Activated naive CD8-positive, alpha-beta T cell treated with anti-CD3 and anti-CD28 coated beads, Interleukin-2, amount 50 U/mL, for 16 hours (primary cell): ENCODE data around the gene LTV1.

Experiments
- DNase-seq: peaks from one replicate; pipeline ENCODE4 v3.0.0-alpha.2; 2020; ENCODE audit warnings: low read depth, low spot score

LTV1 gene

GRCh38 chr6:143894655-143895054, 51.5 kb downstream of the LTV1 start:
- no peak for DNase-seq

- DNase-seq = no peak
These were observed 53.2 kb downstream of the LTV1 start for GRCh38 chr6:143896126-143896860.

GRCh38 chr6:143900358-143900757, 57.2 kb downstream of the LTV1 start:
- no peak for DNase-seq

- DNase-seq = no peak
These were observed 59.0 kb downstream of the LTV1 start for GRCh38 chr6:143901885-143902750.

DNA sequence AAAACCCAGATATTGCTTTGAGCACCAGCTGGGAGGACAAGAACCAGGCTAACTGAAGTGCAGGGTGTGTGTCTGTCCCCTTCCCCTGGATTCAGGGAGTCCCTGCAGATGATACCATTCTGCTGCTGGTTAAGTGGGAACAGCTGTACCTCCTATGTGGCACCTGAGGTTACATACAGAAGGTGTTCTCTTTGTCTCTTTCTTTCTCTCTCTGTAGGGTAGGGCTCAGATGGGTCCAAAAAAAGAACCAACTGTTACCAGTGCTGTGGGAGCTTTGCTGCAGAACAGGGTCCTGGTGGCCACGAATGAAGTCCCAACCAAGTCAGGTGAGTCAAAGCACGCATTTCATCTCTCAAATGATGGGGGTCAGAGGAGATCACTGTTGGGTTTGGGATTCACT, 59.7 kb downstream of the LTV1 start:
- DNase-seq = no peak

DNA sequence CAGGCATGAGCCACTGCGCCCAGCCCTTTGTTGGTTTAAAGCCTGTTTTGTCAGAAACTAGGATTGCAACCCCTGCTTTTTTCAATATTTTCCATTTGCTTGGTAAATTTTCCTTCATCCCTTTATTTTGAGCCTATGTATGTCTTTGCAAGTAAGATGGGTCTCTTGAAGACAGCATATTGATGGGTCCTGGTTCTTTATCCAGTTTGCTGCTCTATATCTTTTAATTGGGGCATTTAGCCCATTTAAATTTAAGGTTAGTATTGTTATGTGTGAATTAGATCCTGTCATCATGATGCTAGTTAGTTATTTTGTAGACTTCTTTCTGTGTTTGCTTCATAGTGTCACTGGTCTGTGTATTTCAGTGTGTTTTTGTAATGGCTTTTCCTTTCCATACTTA, 67.9 kb downstream of the LTV1 start:
- no peak for DNase-seq

GRCh38 chr6:143912671-143913070, 69.5 kb downstream of the LTV1 start:
- no peak for DNase-seq
